ENCODE results near the gene SZT2. TPM values are rescaled to one million over a fixed set of nuclear protein-coding genes. Genes with fewer than 3 reads are reported as not detected.

The SZT2 gene
- total RNA-seq, 1 experiment from 2014 or later: 77.3 TPM

- no peak for DNase-seq
- no peak overlapping the region for H3K27ac Mint-ChIP-seq (ENCODE audit: unreplicated experiment)
- no peaks in the 10 kb centered on the region for H3K36me3 Mint-ChIP-seq (ENCODE audit: insufficient read depth, unreplicated experiment)
- H3K27me3 Mint-ChIP-seq (ENCODE audit: unreplicated experiment): no peaks in the 10 kb centered on the region
- H3K4me1 Mint-ChIP-seq (ENCODE audit: low read depth, unreplicated experiment): peaks cover 23% of the 10 kb centered on the region
- H3K9me3 Mint-ChIP-seq (ENCODE audit: low read depth, unreplicated experiment): peaks cover 12% of the 10 kb centered on the region
- no TSS peak for BruUV-seq (replicated peaks)
- CTCF ChIA-PET: interaction anchor here (0.7 kb wide), 1 partner anchor 236 kb away, joined by 3 read pairs; no protein-coding TSS in a partner anchor
- no peak overlapping the region for H3K4me3 Mint-ChIP-seq (ENCODE audit: low read depth, unreplicated experiment)
- no peak for TF ChIP-seq CTCF (IDR thresholded peaks at IDR 0.05; ENCODE audit: unreplicated experiment)
- intact Hi-C loops (cut with micrococcal nuclease; ENCODE audit: unreplicated experiment): no loop called here
These were observed 71.4 kb downstream of the SZT2 start for GRCh38 chr1:43460988-43461693.

- intact Hi-C loops (cut with micrococcal nuclease; ENCODE audit: unreplicated experiment): no loop called here
- Mint-ChIP-seq H3K9me3 (ENCODE audit: low read depth, unreplicated experiment) (peaks cover 8% of the 10 kb centered on the region), H3K4me3 (ENCODE audit: low read depth, unreplicated experiment) (no peak overlapping the region), H3K36me3 (ENCODE audit: insufficient read depth, unreplicated experiment) (no peaks in the 10 kb centered on the region), H3K4me1 (ENCODE audit: low read depth, unreplicated experiment) (peaks cover 29% of the 10 kb centered on the region), H3K27me3 (ENCODE audit: unreplicated experiment) (no peaks in the 10 kb centered on the region), H3K27ac (ENCODE audit: unreplicated experiment) (no peak overlapping the region)
- CTCF ChIA-PET: no interaction called here
- TF ChIP-seq CTCF (IDR thresholded peaks at IDR 0.05; ENCODE audit: unreplicated experiment): no peak
- DNase-seq: no peak
- BruUV-seq (replicated peaks): no TSS peak
These were observed 73.8 kb downstream of the SZT2 start for GRCh38 chr1:43463479-43463878.

- CTCF ChIA-PET: interaction anchor here (0.5 to 0.6 kb wide), 2 partner anchors 164 to 291 kb away, joined by 3 read pairs; no protein-coding TSS in a partner anchor
These were observed 75.2 kb downstream of the SZT2 start for GRCh38 chr1:43464681-43465504.

More at GRCh38 chr1:43464681-43465504, 75.2 kb downstream of the SZT2 start:
- intact Hi-C loops (cut with micrococcal nuclease; ENCODE audit: unreplicated experiment): no loop called here
- Mint-ChIP-seq H3K27ac (ENCODE audit: unreplicated experiment) (no peak overlapping the region), H3K27me3 (ENCODE audit: unreplicated experiment) (no peaks in the 10 kb centered on the region), H3K9me3 (ENCODE audit: low read depth, unreplicated experiment) (peaks cover 6% of the 10 kb centered on the region), H3K4me3 (ENCODE audit: low read depth, unreplicated experiment) (no peak overlapping the region), H3K36me3 (ENCODE audit: insufficient read depth, unreplicated experiment) (no peaks in the 10 kb centered on the region), H3K4me1 (ENCODE audit: low read depth, unreplicated experiment) (peaks cover 29% of the 10 kb centered on the region)
- no peak for TF ChIP-seq CTCF (IDR thresholded peaks at IDR 0.05; ENCODE audit: unreplicated experiment)
- BruUV-seq (replicated peaks): no TSS peak
- peak; percentile 50 for DNase-seq
